ENCODE measurements around the gene STBD1. TPM values are rescaled to one million over a fixed set of nuclear protein-coding genes. Genes with fewer than 3 reads are reported as not detected.

Gene STBD1
- total and polyA plus RNA-seq, 2 experiments from 2014 or later = 2.0 to 2.6 TPM

DNA sequence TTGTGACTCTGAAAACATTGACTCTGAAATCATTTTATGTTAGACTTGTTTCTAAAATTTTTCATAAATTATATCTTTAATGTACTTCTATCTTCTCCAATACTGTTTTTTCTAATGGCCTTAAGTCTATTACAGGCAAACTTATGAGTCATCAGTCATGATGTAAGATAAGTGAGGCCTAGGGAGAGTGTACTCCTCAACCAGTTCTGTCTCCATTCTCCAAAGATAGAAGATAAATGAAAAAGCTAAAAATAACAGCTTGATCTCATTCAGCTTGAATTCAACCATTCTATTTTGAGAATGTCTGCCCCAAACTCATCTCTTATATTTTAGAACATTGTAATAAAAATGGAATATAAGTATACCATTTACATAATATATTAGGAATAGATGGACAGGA lies 34.5 kb downstream of the STBD1 start (continued):
- TF ChIP-seq, protein P1, sequence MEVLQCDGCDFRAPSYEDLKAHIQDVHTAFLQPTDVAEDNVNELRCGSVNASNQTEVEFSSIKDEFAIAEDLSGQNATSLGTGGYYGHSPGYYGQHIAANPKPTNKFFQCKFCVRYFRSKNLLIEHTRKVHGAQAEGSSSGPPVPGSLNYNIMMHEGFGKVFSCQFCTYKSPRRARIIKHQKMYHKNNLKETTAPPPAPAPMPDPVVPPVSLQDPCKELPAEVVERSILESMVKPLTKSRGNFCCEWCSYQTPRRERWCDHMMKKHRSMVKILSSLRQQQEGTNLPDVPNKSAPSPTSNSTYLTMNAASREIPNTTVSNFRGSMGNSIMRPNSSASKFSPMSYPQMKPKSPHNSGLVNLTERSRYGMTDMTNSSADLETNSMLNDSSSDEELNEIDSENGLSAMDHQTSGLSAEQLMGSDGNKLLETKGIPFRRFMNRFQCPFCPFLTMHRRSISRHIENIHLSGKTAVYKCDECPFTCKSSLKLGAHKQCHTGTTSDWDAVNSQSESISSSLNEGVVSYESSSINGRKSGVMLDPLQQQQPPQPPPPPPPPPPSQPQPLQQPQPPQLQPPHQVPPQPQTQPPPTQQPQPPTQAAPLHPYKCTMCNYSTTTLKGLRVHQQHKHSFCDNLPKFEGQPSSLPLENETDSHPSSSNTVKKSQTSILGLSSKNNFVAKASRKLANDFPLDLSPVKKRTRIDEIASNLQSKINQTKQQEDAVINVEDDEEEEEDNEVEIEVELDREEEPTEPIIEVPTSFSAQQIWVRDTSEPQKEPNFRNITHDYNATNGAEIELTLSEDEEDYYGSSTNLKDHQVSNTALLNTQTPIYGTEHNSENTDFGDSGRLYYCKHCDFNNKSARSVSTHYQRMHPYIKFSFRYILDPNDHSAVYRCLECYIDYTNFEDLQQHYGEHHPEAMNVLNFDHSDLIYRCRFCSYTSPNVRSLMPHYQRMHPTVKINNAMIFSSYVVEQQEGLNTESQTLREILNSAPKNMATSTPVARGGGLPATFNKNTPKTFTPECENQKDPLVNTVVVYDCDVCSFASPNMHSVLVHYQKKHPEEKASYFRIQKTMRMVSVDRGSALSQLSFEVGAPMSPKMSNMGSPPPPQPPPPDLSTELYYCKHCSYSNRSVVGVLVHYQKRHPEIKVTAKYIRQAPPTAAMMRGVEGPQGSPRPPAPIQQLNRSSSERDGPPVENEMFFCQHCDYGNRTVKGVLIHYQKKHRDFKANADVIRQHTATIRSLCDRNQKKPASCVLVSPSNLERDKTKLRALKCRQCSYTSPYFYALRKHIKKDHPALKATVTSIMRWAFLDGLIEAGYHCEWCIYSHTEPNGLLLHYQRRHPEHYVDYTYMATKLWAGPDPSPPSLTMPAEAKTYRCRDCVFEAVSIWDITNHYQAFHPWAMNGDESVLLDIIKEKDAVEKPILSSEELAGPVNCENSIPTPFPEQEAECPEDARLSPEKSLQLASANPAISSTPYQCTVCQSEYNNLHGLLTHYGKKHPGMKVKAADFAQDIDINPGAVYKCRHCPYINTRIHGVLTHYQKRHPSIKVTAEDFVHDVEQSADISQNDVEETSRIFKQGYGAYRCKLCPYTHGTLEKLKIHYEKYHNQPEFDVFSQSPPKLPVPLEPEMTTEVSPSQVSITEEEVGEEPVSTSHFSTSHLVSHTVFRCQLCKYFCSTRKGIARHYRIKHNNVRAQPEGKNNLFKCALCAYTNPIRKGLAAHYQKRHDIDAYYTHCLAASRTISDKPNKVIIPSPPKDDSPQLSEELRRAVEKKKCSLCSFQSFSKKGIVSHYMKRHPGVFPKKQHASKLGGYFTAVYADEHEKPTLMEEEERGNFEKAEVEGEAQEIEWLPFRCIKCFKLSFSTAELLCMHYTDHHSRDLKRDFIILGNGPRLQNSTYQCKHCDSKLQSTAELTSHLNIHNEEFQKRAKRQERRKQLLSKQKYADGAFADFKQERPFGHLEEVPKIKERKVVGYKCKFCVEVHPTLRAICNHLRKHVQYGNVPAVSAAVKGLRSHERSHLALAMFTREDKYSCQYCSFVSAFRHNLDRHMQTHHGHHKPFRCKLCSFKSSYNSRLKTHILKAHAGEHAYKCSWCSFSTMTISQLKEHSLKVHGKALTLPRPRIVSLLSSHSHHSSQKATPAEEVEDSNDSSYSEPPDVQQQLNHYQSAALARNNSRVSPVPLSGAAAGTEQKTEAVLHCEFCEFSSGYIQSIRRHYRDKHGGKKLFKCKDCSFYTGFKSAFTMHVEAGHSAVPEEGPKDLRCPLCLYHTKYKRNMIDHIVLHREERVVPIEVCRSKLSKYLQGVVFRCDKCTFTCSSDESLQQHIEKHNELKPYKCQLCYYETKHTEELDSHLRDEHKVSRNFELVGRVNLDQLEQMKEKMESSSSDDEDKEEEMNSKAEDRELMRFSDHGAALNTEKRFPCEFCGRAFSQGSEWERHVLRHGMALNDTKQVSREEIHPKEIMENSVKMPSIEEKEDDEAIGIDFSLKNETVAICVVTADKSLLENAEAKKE (CRISPR knock-in tag; IDR thresholded peaks at IDR 0.05) = no peak
- TF ChIP-seq POLR2AphosphoS5 (IDR thresholded peaks at IDR 0.05; ENCODE audit: low read depth) (no peak), NANOG (IDR thresholded peaks at IDR 0.05; ENCODE audit: borderline replicate concordance) (no peak), ZNF114 (CRISPR knock-in tag; IDR thresholded peaks at IDR 0.05) (no peak), EZH2phosphoT487 (IDR thresholded peaks at IDR 0.05; ENCODE audit: unreplicated experiment) (no peak), EZH2 (IDR thresholded peaks at IDR 0.05; ENCODE audit: low read depth, unreplicated experiment) (no peak), ZNF331 (CRISPR knock-in tag; IDR thresholded peaks at IDR 0.05; ENCODE audit: low read depth) (no peak), CREB1 (CRISPR knock-in tag; IDR thresholded peaks at IDR 0.05; ENCODE audit: low read depth) (no peak)
- TF ChIP-seq, protein P2, sequence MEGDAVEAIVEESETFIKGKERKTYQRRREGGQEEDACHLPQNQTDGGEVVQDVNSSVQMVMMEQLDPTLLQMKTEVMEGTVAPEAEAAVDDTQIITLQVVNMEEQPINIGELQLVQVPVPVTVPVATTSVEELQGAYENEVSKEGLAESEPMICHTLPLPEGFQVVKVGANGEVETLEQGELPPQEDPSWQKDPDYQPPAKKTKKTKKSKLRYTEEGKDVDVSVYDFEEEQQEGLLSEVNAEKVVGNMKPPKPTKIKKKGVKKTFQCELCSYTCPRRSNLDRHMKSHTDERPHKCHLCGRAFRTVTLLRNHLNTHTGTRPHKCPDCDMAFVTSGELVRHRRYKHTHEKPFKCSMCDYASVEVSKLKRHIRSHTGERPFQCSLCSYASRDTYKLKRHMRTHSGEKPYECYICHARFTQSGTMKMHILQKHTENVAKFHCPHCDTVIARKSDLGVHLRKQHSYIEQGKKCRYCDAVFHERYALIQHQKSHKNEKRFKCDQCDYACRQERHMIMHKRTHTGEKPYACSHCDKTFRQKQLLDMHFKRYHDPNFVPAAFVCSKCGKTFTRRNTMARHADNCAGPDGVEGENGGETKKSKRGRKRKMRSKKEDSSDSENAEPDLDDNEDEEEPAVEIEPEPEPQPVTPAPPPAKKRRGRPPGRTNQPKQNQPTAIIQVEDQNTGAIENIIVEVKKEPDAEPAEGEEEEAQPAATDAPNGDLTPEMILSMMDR (conservative IDR thresholded peaks at IDR 0.05; ENCODE audit: low read depth in 2 of 2) = no peak
- TF ChIP-seq, protein P3, sequence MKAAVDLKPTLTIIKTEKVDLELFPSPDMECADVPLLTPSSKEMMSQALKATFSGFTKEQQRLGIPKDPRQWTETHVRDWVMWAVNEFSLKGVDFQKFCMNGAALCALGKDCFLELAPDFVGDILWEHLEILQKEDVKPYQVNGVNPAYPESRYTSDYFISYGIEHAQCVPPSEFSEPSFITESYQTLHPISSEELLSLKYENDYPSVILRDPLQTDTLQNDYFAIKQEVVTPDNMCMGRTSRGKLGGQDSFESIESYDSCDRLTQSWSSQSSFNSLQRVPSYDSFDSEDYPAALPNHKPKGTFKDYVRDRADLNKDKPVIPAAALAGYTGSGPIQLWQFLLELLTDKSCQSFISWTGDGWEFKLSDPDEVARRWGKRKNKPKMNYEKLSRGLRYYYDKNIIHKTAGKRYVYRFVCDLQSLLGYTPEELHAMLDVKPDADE (IDR thresholded peaks at IDR 0.05) = no peak

Measured in GM23338 (cell line).